SK-N-SH (cell line): ENCODE results near the gene SP140. TPM values are rescaled to one million over a fixed set of nuclear protein-coding genes. Genes with fewer than 3 reads are reported as not detected.

Experiments used
- CTCF ChIA-PET: fragments of 300-600, 350-600 bp; formaldehyde crosslinking; extraction: SDS; loops from one replicate; lab custom pipeline; 2021; lab: Yijun Ruan, JAX
- POLR2A ChIA-PET: fragments of 350-600 bp; sonication (Branson Sonifier 250); formaldehyde crosslinking; extraction: SDS; loops from one replicate; lab custom pipeline; 2020; ENCODE audit warnings: antibody characterized with exemption, inconsistent platforms; lab: Yijun Ruan, JAX
- DNase-seq: peaks from one replicate; pipeline ENCODE4 v3.0.0; 2012
- H2AFZ ChIP-seq: fragments of 200-600 bp; sonication (generic); 2 replicates; pipeline ENCODE4 v1.8.1; 2016; ENCODE audit warnings: antibody characterized with exemption, mild to moderate bottlenecking, low read depth
- H3F3A ChIP-seq: fragments of 200-600 bp; sonication (generic); replicated peaks from 2 replicates; pipeline ENCODE3; 2016; ENCODE audit warnings: antibody characterized with exemption, mild to moderate bottlenecking; ENCODE audit not compliant: insufficient read depth
- H3K27ac ChIP-seq, 2 experiments: fragments of 200-500 bp in 1 of 2; fragments of 200-600 bp in 1 of 2; sonication (Bioruptor generic) in 1 of 2; sonication (generic), shearing (Covaris generic) in 1 of 2; 2 replicates each; pipeline versions ENCODE4 v1.5.1 to v1.6.1; 2014 to 2016; ENCODE audit warnings: low read depth in 2 of 2, inconsistent platforms in 1 of 2, low read length in 1 of 2, mild to moderate bottlenecking in 1 of 2, mixed read lengths in 1 of 2
- H3K27me3 ChIP-seq: fragments of 200-600 bp; sonication (generic), shearing (Covaris generic); 2 replicates; pipeline ENCODE4 v1.6.1; 2016; ENCODE audit warnings: mixed run types; ENCODE audit not compliant: insufficient read depth
- H3K36me3 ChIP-seq, 2 experiments: fragments of 200-500 bp in 1 of 2; fragments of 200-600 bp in 1 of 2; sonication (Bioruptor generic) in 1 of 2; sonication (generic) in 1 of 2; replicated peaks in 1 of 2; 2 replicates each; pipeline versions ENCODE3 to v1.5.1; 2014 to 2016; ENCODE audit warnings: low read length in 1 of 2, mild to moderate bottlenecking in 1 of 2; ENCODE audit not compliant: insufficient read depth in 2 of 2, control insufficient read depth in 1 of 2
- H3K4me1 ChIP-seq, 2 experiments: fragments of 200-500 bp in 1 of 2; fragments of 200-600 bp in 1 of 2; sonication (Bioruptor generic) in 1 of 2; sonication (generic), shearing (Covaris generic) in 1 of 2; 2 replicates each; pipeline versions ENCODE4 v1.5.1 to v1.6.1; 2014 to 2016; ENCODE audit warnings: low read depth in 1 of 2, low read length in 1 of 2, mixed run types in 1 of 2; ENCODE audit not compliant: insufficient read depth in 2 of 2, control insufficient read depth in 1 of 2
- H3K4me2 ChIP-seq: fragments of 200-600 bp; sonication (generic), shearing (Covaris generic); 2 replicates; pipeline ENCODE4 v1.6.1; 2017; ENCODE audit warnings: mixed run types
- H3K4me3 ChIP-seq, 2 experiments: fragments of 200-500 bp in 1 of 2; fragments of 200-600 bp in 1 of 2; sonication (Bioruptor generic) in 1 of 2; sonication (generic), shearing (Covaris generic) in 1 of 2; 2 replicates each; pipeline versions ENCODE4 v1.5.1 to v1.8.1; 2014 to 2016; ENCODE audit warnings: low read depth in 2 of 2, inconsistent platforms in 1 of 2, low read length in 1 of 2, mild to moderate bottlenecking in 1 of 2, mixed read lengths in 1 of 2, moderate library complexity in 1 of 2
- H3K79me2 ChIP-seq: fragments of 200-600 bp; sonication (generic); 2 replicates; pipeline ENCODE4 v1.8.1; 2017; ENCODE audit warnings: mild to moderate bottlenecking; ENCODE audit not compliant: insufficient read depth
- H3K9ac ChIP-seq: fragments of 200-600 bp; sonication (generic); 2 replicates; pipeline ENCODE4 v1.6.1; 2017; ENCODE audit warnings: mixed run types
- H3K9me2 ChIP-seq: fragments of 200-600 bp; sonication (generic); 2 replicates; pipeline ENCODE4 v1.6.1; 2017; ENCODE audit warnings: mixed run types
- H3K9me3 ChIP-seq: fragments of 200-600 bp; sonication (generic); 2 replicates; pipeline ENCODE4 v1.6.1; 2017; ENCODE audit warnings: mixed run types, mild to moderate bottlenecking, moderate library complexity
- H4K20me1 ChIP-seq: fragments of 200-600 bp; sonication (generic); 2 replicates; pipeline ENCODE4 v1.6.1; 2017; ENCODE audit warnings: mild to moderate bottlenecking, mixed run types; ENCODE audit not compliant: insufficient read depth
- CHD2 ChIP-seq: fragments of 150-350 bp; IDR thresholded peaks from 2 replicates; pipeline ENCODE4 v1.6.1; 2018; ENCODE audit warnings: low read length; ENCODE audit not compliant: partially characterized antibody
- ELF1 ChIP-seq: IDR thresholded peaks from 2 replicates; pipeline ENCODE4 v1.4.0; 2012
- EZH2phosphoT487 ChIP-seq: fragments of 200-600 bp; sonication (generic); IDR thresholded peaks from 2 replicates; pipeline ENCODE4 v1.6.1; 2017; ENCODE audit warnings: low read depth, mixed run types, mild to moderate bottlenecking, antibody characterized with exemption, moderate library complexity, borderline replicate concordance
- FOSL2 ChIP-seq: IDR thresholded peaks from 2 replicates; pipeline ENCODE4 v1.4.0; 2012; ENCODE audit warnings: low read depth, mild to moderate bottlenecking, moderate library complexity, borderline replicate concordance
- GATA2 ChIP-seq: sonication (generic); formaldehyde crosslinking; IDR thresholded peaks from 2 replicates; pipeline ENCODE4 v1.5.0; 2020; ENCODE audit warnings: mild to moderate bottlenecking, missing genetic modification reagents
- MAX ChIP-seq: IDR thresholded peaks from 2 replicates; pipeline ENCODE4 v1.4.0; 2012; ENCODE audit warnings: low read depth
- MEF2A ChIP-seq: IDR thresholded peaks from 2 replicates; pipeline ENCODE4 v1.4.0; 2012; ENCODE audit warnings: low read depth, borderline replicate concordance
- MXI1 ChIP-seq: IDR thresholded peaks from 2 replicates; pipeline ENCODE4 v1.6.1; 2012; ENCODE audit warnings: mild to moderate bottlenecking, low read depth, low read length, improper control_type of control experiment
- NFIC ChIP-seq: IDR thresholded peaks from 2 replicates; pipeline ENCODE4 v1.4.0; 2012; ENCODE audit warnings: borderline replicate concordance
- PBX3 ChIP-seq: IDR thresholded peaks from 2 replicates; pipeline ENCODE4; 2012
- POLR2AphosphoS5 ChIP-seq: IDR thresholded peaks from 2 replicates; pipeline ENCODE4 v1.6.1; 2012; ENCODE audit warnings: low read depth, low read length
- RAD21 ChIP-seq: IDR thresholded peaks from 2 replicates; pipeline ENCODE4 v1.6.1; 2012; ENCODE audit warnings: mild to moderate bottlenecking, low read length
- RCOR1 ChIP-seq: fragments of 150-350 bp; IDR thresholded peaks from 2 replicates; pipeline ENCODE4 v1.6.1; 2017; ENCODE audit warnings: antibody characterized with exemption, low read length
- SIN3A ChIP-seq: IDR thresholded peaks from 2 replicates; pipeline ENCODE4 v1.6.1; 2012; ENCODE audit warnings: low read depth, mild to moderate bottlenecking, low read length, moderate library complexity, borderline replicate concordance
- USF2 ChIP-seq: fragments of 150-350 bp; IDR thresholded peaks from 2 replicates; pipeline ENCODE4 v1.6.1; 2017; ENCODE audit warnings: antibody characterized with exemption, low read length, low read depth, borderline replicate concordance
- YY1 ChIP-seq: IDR thresholded peaks from 2 replicates; pipeline ENCODE4 v1.4.0; 2012; ENCODE audit warnings: low read depth, mild to moderate bottlenecking
- WGBS: methylation state at CpG from one replicate; pipeline ENCODE4 v1.1.6; 2017; ENCODE audit warnings: low lambda C conversion rate; 5-methylcytosine and 5-hydroxymethylcytosine counted together
- polyA plus RNA-seq, 3 experiments: library from polyadenylated mRNA; depleted of rRNA; stranded (reverse); fragments of >200 nt; gene quantifications; 2 replicates each; pipeline ENCODE4 v1.2.3, GENCODE V29; 2012
- TF ChIP-seq, protein P1 (sequence below): IDR thresholded peaks from 2 replicates; pipeline ENCODE4 v1.6.1; 2012; ENCODE audit warnings: mild to moderate bottlenecking, low read depth, low read length, moderate library complexity
- TF ChIP-seq, protein P2 (sequence below): fragments of 200-600 bp; sonication (generic); IDR thresholded peaks from 2 replicates; pipeline ENCODE4 v1.6.1; 2017; ENCODE audit warnings: antibody characterized with exemption, mild to moderate bottlenecking, moderate library complexity

SP140 gene
- polyA plus RNA-seq, 1 of the 3 experiments (the other 2 are of a cell fraction), result 0.71 TPM

DNA sequence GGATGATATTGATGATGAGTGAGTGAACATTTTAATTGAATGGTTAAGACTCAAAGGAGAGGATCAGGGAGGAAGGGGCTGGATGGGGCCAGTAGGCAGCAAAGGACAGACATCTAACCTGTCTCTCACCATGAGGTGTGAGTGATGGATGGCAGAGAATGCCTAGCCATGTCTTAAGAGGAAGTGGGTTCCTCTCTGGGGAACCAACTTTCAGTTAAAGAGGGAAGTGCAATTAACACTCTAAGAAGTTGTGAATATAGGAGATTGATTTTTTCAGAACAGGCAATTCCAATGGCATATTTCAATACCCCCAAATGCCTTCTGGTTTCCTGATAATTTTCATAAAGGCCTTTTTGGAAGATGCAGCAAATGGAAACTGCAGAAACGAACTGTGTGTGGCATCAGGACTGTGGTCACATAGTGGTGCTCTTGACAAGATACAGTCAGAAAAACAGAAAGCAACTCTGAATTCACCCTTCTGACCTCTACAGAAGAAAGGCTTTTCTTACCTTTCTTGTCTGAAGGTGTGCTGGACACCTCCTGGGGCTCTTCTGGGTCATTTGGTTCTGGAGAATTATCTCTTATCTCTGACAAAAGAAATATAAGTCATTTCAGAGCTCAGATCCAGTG lies 16.0 kb upstream of the SP140 start:
- Histone ChIP-seq H2AFZ (no peak overlapping the region), H3K4me1 (no peaks in the 10 kb centered on the region), H3K27ac (no peak overlapping the region), H3K36me3 (peaks cover 30 to 67% of the 10 kb centered on the region in 2 experiments), H4K20me1 (no peaks in the 10 kb centered on the region), H3F3A (no peaks in the 10 kb centered on the region), H3K4me3 (no peak overlapping the region), H3K4me2 (no peak overlapping the region), H3K9ac (no peak overlapping the region), H3K9me2 (no peaks in the 10 kb centered on the region), H3K9me3 (no peaks in the 10 kb centered on the region; the same call in 1 of the 2 replicates), H3K27me3 (no peaks in the 10 kb centered on the region), H3K79me2 (no peaks in the 10 kb centered on the region)
- 77% methylated on average over 1 of the region's 1 CpG for WGBS
- CTCF ChIA-PET, result no interaction called here
- POLR2A ChIA-PET, result no interaction called here
- no peak for TF ChIP-seq MEF2A
- TF ChIP-seq SIN3A, result no peak
- TF ChIP-seq MAX, result no peak
- no peak for TF ChIP-seq FOSL2
- TF ChIP-seq EZH2phosphoT487, result no peak
- TF ChIP-seq, protein P1, sequence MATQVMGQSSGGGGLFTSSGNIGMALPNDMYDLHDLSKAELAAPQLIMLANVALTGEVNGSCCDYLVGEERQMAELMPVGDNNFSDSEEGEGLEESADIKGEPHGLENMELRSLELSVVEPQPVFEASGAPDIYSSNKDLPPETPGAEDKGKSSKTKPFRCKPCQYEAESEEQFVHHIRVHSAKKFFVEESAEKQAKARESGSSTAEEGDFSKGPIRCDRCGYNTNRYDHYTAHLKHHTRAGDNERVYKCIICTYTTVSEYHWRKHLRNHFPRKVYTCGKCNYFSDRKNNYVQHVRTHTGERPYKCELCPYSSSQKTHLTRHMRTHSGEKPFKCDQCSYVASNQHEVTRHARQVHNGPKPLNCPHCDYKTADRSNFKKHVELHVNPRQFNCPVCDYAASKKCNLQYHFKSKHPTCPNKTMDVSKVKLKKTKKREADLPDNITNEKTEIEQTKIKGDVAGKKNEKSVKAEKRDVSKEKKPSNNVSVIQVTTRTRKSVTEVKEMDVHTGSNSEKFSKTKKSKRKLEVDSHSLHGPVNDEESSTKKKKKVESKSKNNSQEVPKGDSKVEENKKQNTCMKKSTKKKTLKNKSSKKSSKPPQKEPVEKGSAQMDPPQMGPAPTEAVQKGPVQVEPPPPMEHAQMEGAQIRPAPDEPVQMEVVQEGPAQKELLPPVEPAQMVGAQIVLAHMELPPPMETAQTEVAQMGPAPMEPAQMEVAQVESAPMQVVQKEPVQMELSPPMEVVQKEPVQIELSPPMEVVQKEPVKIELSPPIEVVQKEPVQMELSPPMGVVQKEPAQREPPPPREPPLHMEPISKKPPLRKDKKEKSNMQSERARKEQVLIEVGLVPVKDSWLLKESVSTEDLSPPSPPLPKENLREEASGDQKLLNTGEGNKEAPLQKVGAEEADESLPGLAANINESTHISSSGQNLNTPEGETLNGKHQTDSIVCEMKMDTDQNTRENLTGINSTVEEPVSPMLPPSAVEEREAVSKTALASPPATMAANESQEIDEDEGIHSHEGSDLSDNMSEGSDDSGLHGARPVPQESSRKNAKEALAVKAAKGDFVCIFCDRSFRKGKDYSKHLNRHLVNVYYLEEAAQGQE, result no peak
- no peak for TF ChIP-seq USF2
- TF ChIP-seq RCOR1, result no peak
- no peak for TF ChIP-seq YY1
- TF ChIP-seq CHD2, result no peak
- TF ChIP-seq NFIC, result no peak
- no peak for TF ChIP-seq GATA2
- DNase-seq, result no peak

DNA sequence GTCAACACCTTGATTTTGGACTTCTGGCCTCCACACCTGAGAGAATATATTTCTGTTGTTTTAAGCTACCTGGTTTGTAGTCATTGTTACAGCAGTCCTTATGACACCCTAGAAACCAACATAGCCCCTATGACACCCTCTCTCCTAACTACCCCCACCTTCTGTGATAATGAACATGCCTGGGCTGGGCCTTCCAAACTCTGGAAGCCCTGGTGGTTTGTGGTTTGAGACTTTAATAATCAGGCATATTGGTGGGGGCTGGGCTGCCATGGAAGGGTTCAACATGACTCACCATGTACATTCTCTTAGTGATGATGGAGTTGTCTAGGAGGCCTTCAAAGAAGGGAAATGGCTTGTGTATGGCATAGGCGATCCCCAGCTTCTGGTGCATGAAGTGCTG lies 9.0 kb upstream of the SP140 start:
- no peaks in the 10 kb centered on the region for H4K20me1 ChIP-seq
- CTCF ChIA-PET, result no interaction called here
- no peak overlapping the region for H3K9ac ChIP-seq
- no peak overlapping the region for H3K4me2 ChIP-seq
- H3F3A ChIP-seq, result no peaks in the 10 kb centered on the region
- no peak for TF ChIP-seq YY1
- no peak for TF ChIP-seq MXI1
- TF ChIP-seq ELF1, result no peak
- TF ChIP-seq PBX3, result no peak
- no peak for TF ChIP-seq MEF2A
- TF ChIP-seq RAD21, result no peak
- no peak for TF ChIP-seq POLR2AphosphoS5
- TF ChIP-seq RCOR1, result no peak
- TF ChIP-seq, protein P2, sequence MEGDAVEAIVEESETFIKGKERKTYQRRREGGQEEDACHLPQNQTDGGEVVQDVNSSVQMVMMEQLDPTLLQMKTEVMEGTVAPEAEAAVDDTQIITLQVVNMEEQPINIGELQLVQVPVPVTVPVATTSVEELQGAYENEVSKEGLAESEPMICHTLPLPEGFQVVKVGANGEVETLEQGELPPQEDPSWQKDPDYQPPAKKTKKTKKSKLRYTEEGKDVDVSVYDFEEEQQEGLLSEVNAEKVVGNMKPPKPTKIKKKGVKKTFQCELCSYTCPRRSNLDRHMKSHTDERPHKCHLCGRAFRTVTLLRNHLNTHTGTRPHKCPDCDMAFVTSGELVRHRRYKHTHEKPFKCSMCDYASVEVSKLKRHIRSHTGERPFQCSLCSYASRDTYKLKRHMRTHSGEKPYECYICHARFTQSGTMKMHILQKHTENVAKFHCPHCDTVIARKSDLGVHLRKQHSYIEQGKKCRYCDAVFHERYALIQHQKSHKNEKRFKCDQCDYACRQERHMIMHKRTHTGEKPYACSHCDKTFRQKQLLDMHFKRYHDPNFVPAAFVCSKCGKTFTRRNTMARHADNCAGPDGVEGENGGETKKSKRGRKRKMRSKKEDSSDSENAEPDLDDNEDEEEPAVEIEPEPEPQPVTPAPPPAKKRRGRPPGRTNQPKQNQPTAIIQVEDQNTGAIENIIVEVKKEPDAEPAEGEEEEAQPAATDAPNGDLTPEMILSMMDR, result no peak
- no peak for TF ChIP-seq EZH2phosphoT487
- TF ChIP-seq, all 33 proteins: peak for 0
- peaks cover 3 to 35% of the 10 kb centered on the region in 2 experiments for H3K36me3 ChIP-seq
- POLR2A ChIA-PET, result no interaction called here
- no peaks in the 10 kb centered on the region for H3K9me2 ChIP-seq
- H3K4me1 ChIP-seq, result no peaks in the 10 kb centered on the region; a peak in 1 of 4 replicates
- 91% methylated on average over 1 of the region's 1 CpG for WGBS
- no peaks in the 10 kb centered on the region for H3K27me3 ChIP-seq
- no peak overlapping the region for H2AFZ ChIP-seq
- no peak overlapping the region for H3K27ac ChIP-seq
- no peaks in the 10 kb centered on the region for H3K9me3 ChIP-seq
- DNase-seq, result no peak
- H3K79me2 ChIP-seq, result no peaks in the 10 kb centered on the region; the same call in 1 of the 2 replicates
- no peak overlapping the region for H3K4me3 ChIP-seq
